Fibroblast of skin of abdomen (primary cell): ENCODE data around the gene C6orf15.

Experiments
- DNase-seq: peaks from one replicate; pipeline ENCODE4 v3.0.0-alpha.2; 2013

C6orf15 gene

DNA sequence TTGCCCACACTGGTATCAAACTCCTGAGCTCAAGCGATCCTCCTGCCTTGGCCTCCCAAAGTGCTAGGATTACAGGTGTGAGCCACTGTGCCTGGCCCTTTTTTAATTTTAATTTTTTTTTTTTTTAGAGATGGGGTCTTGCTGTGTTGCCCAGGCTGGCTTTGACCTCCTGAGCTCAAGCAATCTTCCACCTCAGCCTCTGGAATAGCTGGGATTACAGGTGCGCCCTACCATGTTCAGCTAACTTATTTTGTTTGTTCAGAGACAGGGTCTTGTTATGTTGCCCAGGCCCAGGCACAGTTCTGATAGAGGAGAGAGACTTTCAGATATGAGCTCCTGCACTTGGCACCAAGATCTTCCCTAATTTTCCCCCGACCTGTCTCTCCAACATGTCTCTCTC, 18.4 kb upstream of the C6orf15 start:
- no peak for DNase-seq

DNA sequence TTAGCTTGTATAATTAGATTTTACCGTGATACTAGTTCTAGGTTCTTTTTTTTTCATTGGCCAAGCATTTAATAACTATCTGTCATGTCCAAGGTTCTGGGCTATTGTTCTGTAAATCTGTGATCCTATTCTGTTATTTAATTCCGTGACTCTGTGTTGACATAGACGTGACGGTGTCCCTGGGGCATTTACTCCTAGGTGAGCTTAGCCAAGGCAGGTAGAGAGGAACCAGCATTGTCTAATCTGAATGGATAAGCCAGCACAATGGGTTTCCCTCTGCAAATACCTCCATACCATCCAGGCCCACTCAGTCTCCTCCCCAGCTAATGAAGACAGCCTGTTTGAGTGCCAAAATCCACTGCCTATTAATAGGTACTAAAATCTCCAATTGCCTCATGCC, 16.8 kb upstream of the C6orf15 start:
- DNase-seq = no peak

DNA sequence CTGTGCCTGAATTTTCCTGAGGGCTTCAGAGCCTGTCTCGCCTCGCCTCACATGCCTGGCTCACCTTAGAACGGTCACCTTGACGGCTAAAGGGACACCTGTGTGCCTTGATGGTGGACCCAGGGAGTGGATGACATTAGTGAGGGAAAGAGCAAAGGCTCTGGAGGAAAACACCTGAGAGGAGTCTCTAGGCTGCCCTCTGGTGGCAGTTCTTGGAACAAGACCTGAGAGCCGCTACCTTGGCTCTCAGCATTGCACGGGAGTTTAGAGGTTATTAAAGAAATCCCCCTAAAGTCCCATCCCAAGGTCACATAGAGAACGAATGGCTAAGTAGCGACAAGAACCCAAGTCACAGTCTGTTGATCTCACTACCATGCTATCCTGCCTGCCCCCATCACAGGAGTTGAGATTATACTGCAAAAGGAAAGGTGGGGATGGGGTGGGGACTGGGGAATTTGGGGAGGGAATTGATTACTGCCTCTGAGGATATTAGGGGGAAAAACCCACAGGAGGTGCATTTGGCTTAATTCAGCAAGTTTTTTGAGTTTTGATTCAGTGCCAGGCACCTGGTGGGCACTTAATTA, 15.8 kb upstream of the C6orf15 start:
- DNase-seq = peak; percentile 28

DNA sequence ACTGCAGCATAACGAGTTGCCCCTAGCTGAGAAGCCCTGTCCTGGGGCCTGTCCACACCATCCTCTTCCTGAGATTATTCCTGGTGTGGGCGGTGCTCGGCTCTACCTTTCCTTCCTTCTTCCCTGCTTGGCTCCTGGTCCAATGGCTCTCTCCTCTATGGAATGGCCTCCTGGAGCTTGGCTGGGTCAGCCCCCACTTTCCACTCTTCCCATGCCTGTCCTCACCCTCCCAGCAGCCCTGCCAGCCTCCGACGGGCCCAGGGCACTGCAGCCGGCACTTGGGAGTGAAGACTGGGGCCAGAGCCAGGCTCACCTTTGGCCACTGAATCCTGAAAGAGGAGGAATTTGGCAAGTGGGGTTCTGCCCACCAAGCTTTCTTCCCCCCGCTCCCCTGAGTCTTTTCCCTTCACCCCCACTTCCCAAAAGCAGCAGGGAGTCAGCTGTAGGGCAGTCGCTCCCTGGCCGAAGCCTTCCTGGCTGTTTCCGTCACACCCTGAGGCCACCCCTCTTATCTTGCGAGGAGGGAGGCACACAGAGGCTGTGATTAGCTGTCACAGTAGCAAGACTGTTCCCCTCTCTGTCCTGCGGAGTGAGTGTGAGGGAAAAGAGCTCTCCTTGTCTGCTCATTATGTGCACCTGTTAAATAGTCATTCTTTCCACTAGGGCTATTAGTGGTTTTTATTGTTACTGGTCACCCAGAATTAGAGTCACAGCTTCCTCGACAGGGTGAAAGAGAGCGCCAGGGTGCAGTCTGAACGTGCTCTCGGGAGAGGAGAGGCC, 14.2 kb upstream of the C6orf15 start:
- no peak for DNase-seq

DNA sequence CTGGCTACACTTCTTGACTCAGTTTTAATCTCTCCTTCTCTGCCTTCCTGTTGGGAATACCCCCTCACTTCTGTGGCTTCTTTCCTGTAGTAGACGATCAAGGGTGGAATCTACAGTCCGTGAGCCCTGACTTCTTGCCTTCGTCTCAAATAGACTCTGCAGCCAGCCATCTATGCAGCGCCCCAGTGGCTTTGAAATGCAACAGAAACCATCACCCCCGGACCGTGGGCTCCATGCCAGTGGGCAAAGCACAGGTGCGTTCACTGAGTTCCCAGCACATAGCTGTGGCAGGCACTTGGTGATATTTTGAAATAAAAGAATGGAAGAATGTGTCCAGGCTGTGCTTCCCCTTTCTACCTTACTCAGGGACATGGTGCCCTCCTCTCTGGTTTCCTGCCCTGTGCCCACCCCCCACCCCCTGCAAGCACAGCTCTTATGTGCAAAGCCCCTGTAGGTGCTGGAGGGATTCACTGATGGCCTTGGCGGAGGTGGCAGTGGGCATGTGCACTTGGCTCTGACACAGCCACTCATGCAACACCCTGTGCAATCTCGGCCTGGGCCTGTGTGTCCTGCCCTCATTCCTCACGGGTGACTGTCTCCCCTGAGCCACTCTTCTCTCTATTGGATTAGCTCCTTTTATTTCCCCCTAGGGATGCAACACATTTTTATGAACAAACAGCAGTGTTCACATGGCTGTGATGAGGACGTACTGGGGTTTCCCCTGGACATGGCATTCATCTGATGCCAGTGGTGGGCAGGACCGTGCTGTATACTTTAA, 13.4 kb upstream of the C6orf15 start:
- DNase-seq = peak; percentile 68

DNA sequence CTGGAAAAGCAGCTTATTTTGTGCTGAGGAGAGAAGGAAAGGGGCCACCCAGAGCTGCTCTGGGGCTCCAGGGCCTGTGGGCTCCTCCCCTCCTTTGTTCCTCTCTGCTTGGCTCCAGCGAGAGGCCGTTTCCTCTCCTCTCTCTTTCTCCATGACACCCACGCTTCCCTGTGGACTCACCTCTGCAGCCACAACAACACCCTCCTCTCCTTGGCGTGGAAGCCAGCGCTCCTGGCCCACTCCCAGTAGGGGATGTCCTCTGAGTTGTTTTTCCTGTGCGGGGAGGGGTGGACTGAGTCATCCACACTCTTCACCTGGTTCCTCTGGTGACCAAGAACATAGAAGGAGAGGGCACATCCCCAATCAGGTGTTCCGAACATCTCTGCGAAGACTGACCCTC, 12.8 kb upstream of the C6orf15 start:
- DNase-seq = no peak

- peak; percentile 50 for DNase-seq
Observed at GRCh38 chr6:31122791-31123706, 10.7 kb upstream of the C6orf15 start.

GRCh38 chr6:31121131-31121790, 8.9 kb upstream of the C6orf15 start:
- no peak for DNase-seq

GRCh38 chr6:31120151-31120915, 8.0 kb upstream of the C6orf15 start, which contains the start of gene CDSN:
CDSN (minus strand) TSS chr6:31120446; CDS start chr6:31120419, 27 bp downstream.
- no peak for DNase-seq

GRCh38 chr6:31118178-31118577, 5.8 kb upstream of the C6orf15 start:
- DNase-seq = no peak

GRCh38 chr6:31116661-31117385, 4.4 kb upstream of the C6orf15 start:
- peak; percentile 17 for DNase-seq

DNA sequence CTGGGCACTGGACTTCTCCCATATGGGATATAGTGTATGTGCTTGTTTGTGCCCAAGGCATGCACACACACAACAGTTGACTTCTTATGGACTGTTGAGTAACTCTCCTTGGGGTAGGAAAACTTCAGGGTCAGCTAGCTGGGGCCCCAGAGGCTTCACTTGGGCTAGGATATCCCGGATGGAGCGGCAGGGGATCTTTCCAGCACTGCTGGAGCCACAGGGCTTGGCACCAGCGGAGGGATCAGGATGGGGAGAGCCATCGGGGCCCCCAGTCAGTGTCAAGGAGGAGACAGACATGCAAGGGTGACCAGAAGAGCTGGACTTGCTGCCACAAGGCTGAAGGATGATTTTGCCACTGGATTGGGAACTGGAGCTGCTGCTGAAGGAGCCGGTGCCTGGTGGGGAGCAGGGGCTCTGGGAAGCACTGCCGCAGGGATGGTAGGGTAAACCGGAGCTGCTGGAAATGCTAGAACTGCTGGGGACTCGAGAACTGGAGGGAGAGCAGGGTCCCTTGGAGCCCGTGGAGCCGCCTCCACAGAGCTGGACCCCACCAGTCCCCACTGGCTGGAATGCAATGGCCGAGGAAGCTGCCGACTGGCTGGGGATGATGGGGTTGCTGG, 3.7 kb upstream of the C6orf15 start:
- no peak for DNase-seq

- DNase-seq = peak; percentile 74
Observed at GRCh38 chr6:31114970-31115849, 2.8 kb upstream of the C6orf15 start.

- peak; percentile 97 for DNase-seq
Observed at GRCh38 chr6:31114541-31114878, 2.1 kb upstream of the C6orf15 start, which contains the start of gene PSORS1C1. PSORS1C1 (plus strand) TSS chr6:31114800; CDS start chr6:31129633, 14,833 bp downstream.

DNA sequence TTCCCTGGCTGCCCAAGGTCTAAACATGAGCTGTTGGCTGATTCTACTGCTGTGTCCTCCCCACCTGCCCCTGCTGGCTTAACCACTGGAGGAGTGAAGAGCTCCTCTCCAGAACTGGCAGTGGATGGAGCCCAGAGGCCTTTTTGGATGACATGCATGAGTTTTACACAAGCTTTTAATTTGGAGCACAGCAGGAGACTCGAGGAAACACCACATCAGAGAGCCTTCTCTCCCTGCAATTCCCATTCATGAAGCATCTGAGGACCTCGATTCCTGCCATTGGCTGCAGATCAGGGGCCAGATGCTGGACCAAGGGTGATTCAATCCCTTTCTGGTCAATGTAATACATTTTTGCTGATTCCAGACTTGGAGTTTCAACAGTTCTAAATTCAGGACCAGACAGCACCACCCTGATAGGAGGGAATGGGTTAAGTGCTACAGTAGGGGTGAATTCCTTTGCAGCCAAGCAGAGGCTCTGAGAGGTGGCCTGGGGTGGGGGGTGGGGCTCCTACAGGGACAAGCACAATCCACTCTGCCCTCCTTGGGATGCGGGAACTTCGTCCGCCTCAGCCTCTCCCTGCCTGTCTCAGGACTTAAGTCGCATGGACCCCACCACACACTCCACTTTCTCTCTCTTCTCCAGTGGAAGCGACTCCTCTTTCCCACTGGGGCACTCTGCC, 1.6 kb upstream of the C6orf15 start:
- DNase-seq = peak; percentile 89

GRCh38 chr6:31111712-31112111, 663 bp downstream of the C6orf15 start:
- no peak for DNase-seq

GRCh38 chr6:31110825-31111582, 1.4 kb downstream of the C6orf15 start:
- no peak for DNase-seq
